Left ventricle myocardium inferior (tissue), 1 donor: ENCODE data around the gene TMEM235. TPM values are rescaled to one million over a fixed set of nuclear protein-coding genes. Genes with fewer than 3 reads are reported as not detected.

ENCODE experiments used
- DNase-seq: peaks from one replicate; pipeline ENCODE4 v3.0.0-alpha.2; 2020
- H3K27ac ChIP-seq: fragments of 200-600 bp; replicated peaks from 2 replicates; pipeline ENCODE4 v1.8.0; 2021
- H3K27me3 ChIP-seq: fragments of 200-600 bp; 2 replicates; pipeline ENCODE4 v1.8.0; 2021; ENCODE audit warnings: low read depth
- H3K36me3 ChIP-seq: fragments of 200-600 bp; 2 replicates; pipeline ENCODE4 v1.8.0; 2021
- H3K4me1 ChIP-seq: fragments of 200-600 bp; 2 replicates; pipeline ENCODE4 v1.8.0; 2021
- H3K4me3 ChIP-seq: fragments of 200-600 bp; 2 replicates; pipeline ENCODE4 v1.8.0; 2021; ENCODE audit warnings: mild to moderate bottlenecking, moderate library complexity
- H3K9me3 ChIP-seq: fragments of 200-600 bp; replicated peaks from 2 replicates; pipeline ENCODE4 v1.8.0; 2021
- intact Hi-C: fragments of 100-400 bp; cut with micrococcal nuclease; formaldehyde crosslinking; loops from one replicate; pipeline ENCODE4 v1.11.0; 2022
- total RNA-seq: library from RNA; stranded (reverse); fragmentation: NEBNext Ultra II Directional; extraction: Animal tissue kit (Norgen Biotek cat#: 25700); gene quantifications from one replicate; pipeline ENCODE4 v1.2.1, GENCODE V29; 2021
- TF ChIP-seq, protein P1 (sequence below): fragments of 200-600 bp; IDR thresholded peaks from 2 replicates; pipeline ENCODE4 v1.8.0; 2021; ENCODE audit warnings: antibody characterized with exemption, mild to moderate bottlenecking, borderline replicate concordance
- donor health status: DM: no; HTN: yes; CAD: no; lungs with severe emphysema.

TMEM235 gene
- total RNA-seq, 1 donor from 2014 or later, result not detected

DNA sequence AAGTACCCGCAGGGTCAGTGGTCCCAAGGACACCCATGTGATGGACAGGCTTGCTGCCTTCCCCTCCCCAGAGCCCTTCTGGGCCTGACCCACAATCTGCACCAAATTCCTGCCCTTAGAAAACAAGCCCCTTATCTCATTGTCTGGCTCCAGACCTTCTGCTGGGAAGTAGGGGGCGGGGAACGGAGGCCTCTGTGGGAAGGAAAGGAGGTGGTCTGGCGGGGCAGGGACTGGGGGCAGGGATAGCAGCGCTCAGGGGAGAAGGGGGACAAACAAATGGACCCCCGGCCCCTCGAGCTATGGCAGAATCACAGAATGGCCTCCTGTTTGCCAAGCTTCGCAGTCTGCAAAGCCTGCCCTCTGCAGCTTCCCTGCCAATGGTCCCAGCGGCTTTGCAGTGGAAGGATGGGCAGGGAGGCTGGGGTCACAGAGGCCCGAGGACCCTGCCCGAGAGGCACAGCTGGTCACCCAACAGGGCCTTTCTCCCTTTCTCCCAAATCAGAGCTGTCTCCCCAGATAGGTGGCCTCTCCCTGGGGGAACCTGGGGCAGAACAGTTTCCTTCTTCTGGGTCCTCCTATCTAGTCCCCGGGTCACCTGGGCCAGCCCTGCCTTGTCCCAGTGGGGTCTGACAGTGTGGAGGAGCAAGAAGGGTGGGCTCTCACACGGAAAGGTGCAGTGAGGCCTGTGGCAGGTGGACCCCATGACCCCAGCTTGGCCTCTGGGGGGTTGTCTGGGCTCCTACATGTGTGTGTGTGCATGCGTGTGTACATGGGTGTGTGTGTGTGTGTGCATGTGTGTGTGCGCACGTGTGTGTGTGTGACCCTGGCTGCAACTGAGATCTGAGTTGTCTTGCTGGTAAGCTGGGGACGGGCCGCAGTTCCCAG is 25.5 kb downstream of the TMEM235 start:
- DNase-seq, result no peak
- Histone ChIP-seq H3K9me3 (no peaks in the 10 kb centered on the region), H3K27me3 (no peaks in the 10 kb centered on the region), H3K36me3 (no peaks in the 10 kb centered on the region), H3K4me3 (no peak overlapping the region), H3K27ac (peak overlapping the region; percentile 79), H3K4me1 (peaks cover 47% of the 10 kb centered on the region)
- TF ChIP-seq, protein P1, sequence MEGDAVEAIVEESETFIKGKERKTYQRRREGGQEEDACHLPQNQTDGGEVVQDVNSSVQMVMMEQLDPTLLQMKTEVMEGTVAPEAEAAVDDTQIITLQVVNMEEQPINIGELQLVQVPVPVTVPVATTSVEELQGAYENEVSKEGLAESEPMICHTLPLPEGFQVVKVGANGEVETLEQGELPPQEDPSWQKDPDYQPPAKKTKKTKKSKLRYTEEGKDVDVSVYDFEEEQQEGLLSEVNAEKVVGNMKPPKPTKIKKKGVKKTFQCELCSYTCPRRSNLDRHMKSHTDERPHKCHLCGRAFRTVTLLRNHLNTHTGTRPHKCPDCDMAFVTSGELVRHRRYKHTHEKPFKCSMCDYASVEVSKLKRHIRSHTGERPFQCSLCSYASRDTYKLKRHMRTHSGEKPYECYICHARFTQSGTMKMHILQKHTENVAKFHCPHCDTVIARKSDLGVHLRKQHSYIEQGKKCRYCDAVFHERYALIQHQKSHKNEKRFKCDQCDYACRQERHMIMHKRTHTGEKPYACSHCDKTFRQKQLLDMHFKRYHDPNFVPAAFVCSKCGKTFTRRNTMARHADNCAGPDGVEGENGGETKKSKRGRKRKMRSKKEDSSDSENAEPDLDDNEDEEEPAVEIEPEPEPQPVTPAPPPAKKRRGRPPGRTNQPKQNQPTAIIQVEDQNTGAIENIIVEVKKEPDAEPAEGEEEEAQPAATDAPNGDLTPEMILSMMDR, result no peak
- intact Hi-C loops, result loop anchor here (10.0 kb wide), 1 partner anchor 168 kb away; no protein-coding TSS in a partner anchor

DNA sequence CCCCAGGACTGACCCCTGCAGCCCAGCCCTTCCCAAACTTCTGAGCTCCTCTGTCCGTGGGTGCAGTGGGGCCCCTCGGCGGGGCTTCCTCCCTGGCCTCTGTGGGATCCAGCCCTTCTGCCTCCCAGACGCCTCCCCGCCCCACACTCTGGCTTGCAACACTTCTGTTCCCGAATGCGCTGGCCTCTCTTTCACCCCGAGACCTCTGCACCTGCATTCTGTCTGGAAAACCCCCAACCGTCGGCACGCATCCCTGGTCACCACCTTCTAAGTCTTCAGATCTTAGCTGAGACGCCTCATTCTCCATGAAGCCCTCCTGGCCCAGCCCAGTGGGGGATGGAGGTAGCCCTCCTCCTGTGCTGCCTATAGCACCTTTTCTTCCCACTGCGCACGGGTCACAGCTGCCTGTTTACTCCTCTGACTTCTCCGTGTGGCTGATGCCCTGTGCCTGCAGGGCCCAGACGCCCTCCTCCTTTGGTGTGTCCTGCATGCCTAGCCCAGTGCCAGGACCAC is 26.4 kb downstream of the TMEM235 start:
- no peaks in the 10 kb centered on the region for H3K36me3 ChIP-seq
- H3K27me3 ChIP-seq, result no peaks in the 10 kb centered on the region
- peaks cover 53% of the 10 kb centered on the region for H3K4me1 ChIP-seq
- H3K27ac ChIP-seq, result peak overlapping the region; percentile 79
- H3K9me3 ChIP-seq, result no peaks in the 10 kb centered on the region
- no peak overlapping the region for H3K4me3 ChIP-seq
- DNase-seq, result peak; percentile 46
- intact Hi-C loops, result loop anchor here (10.0 kb wide), 1 partner anchor 167 kb away; no protein-coding TSS in a partner anchor
- TF ChIP-seq, protein P1, result no peak

DNA sequence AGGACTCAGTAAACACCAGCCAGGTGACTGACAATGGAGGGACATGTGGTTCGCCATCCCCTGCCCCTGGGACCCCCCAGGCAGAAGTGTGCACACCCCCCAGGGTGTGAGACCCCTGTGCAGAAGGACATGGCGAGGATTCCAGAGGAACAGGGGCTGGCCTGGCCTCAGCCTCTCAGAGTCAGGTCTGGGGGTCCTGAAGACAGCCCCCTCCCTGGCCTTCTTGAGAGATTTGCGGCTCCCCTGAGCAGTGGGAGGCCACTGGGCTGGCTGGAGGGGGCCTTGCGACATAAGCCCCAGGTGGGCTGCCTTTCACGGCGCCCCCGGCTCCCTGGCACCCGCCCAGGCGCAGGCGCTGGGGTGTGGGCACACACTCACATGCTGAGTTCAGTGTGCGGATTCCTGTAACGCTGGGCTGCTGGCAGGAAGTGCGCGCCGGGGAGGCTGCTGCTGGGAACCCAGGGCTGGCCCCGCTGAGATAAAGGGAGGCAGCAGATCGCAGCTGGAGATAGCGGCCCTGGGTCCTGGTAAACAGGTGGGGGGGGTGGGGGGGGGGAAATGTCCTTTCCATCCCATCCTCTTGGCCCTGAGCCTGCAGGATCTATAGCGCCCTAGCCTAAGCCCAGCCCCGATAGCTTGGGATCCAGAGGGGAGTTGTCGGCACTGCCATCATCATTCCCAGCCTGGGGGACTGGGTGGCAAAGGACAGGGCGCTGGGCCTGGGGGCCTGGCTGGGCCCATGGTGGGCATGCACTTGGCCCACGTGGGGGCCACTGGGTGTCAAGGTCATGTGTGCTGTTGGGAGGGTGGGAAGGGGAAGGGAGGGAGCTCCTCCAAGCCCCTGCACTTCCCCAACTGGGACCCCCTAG is 27.1 kb downstream of the TMEM235 start:
- peak overlapping the region; percentile 79 for H3K27ac ChIP-seq
- H3K4me1 ChIP-seq, result peaks cover 59% of the 10 kb centered on the region
- no peak overlapping the region for H3K4me3 ChIP-seq
- H3K36me3 ChIP-seq, result no peaks in the 10 kb centered on the region
- TF ChIP-seq, protein P1, result no peak
- intact Hi-C loops, result loop anchor here (10.0 kb wide), 1 partner anchor 166 kb away; no protein-coding TSS in a partner anchor
- H3K27me3 ChIP-seq, result no peaks in the 10 kb centered on the region
- DNase-seq, result peak; percentile 70
- no peaks in the 10 kb centered on the region for H3K9me3 ChIP-seq

DNA sequence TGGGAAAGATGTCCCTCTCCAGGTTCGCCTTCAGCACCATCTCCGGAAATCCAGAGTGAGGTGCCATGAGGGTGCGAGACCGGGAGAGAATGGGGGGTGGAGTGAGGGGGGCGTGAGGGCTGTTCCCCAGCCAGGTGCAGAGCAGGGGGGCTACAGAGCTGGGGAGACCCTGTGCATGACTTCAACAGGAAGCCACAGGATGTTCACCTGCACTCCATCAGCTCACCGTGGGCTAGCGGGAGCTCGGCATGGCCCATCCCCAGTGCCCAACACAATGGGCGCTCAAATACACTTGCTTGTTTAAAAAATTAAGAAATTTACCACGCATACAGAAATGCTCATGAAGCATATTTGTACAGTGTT is 27.7 kb downstream of the TMEM235 start:
- no peak overlapping the region for H3K4me3 ChIP-seq
- H3K4me1 ChIP-seq, result peaks cover 58% of the 10 kb centered on the region
- intact Hi-C loops, result loop anchor here (10.0 kb wide), 1 partner anchor 166 kb away; no protein-coding TSS in a partner anchor
- H3K27ac ChIP-seq, result peak overlapping the region; percentile 79
- no peaks in the 10 kb centered on the region for H3K36me3 ChIP-seq
- H3K9me3 ChIP-seq, result no peaks in the 10 kb centered on the region
- no peak for DNase-seq
- H3K27me3 ChIP-seq, result no peaks in the 10 kb centered on the region
- TF ChIP-seq, protein P1, result no peak

DNA sequence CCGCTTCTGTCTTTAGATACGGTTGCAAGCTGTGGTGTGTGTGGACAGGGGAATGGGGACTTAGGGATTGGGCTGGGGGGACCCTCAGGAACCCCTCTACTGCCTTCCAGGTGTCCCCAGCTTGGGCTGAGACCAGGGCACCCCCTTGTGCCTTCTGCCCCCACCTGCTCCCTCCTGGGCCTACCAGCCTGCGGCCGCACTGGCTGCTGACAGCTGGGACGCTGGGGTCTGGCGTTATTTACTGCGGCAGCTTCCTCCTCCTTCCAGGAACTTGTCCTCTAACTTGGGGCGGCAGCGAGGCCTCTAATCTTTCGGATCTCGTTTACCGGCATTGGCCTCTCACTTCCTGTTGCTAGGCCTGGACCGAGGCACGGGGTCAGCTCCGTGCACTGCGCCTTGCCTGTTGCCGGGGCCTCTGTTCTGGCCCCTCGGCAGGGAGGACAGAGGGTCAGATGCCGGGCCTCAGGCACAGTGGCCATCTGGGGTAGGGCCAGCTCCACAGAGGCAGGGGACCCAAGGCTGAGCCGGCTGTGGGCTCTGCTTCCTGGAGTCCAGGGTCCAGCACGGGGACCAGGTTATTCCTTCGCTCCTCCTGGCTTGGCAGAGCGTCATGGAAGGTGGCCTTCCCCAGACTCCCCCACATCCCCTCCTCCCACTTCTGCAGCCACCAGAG is 31.8 kb downstream of the TMEM235 start:
- Histone ChIP-seq H3K4me3 (no peak overlapping the region), H3K36me3 (no peaks in the 10 kb centered on the region)
- intact Hi-C loops, result no loop called here

More for the DNA sequence above, 31.8 kb downstream of the TMEM235 start:
- TF ChIP-seq, protein P1, result no peak
- Histone ChIP-seq H3K27me3 (no peaks in the 10 kb centered on the region), H3K27ac (peak overlapping the region; percentile 76), H3K9me3 (no peaks in the 10 kb centered on the region), H3K4me1 (peaks cover 46% of the 10 kb centered on the region)
- DNase-seq, result peak; percentile 57
